Testis (tissue), 2 donors: ENCODE measurements around the gene GUCY1A1.

ENCODE experiments used
- POLR2A ChIP-seq: fragments of 450-650 bp; IDR thresholded peaks from one replicate; pipeline ENCODE4 v1.6.1; 2017; ENCODE audit warnings: antibody characterized with exemption, mild to moderate bottlenecking, moderate library complexity
- TF ChIP-seq, protein P1 (sequence below), 3 experiments: fragments of 450-650 bp in 2 of 3; fragments of 200-600 bp in 1 of 3; sonication (generic) in 1 of 3; IDR thresholded peaks; one replicate each; pipeline ENCODE4 v1.5.1; 2016 to 2019; ENCODE audit warnings: antibody characterized with exemption in 3 of 3, mild to moderate bottlenecking in 2 of 3, moderate library complexity in 1 of 3

DNA sequence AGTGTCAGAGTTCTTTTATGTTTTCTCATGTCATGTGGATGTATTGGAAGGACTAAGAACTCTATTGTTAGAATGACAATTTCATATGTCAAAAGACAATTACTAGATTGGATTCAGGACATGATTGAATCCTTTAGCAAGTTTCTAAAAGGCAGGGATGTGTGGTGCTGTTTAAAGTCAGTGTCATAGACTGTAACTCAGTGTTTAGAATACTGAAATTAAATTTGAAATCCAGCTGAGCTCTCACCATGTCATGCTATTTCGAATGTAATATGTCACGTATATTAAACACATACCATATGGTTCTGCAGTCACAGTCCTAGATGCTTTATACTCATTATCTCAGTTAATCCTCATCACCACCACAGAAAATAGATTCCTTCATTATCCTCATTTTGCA, 100.0 kb downstream of the GUCY1A1 start:
- TF ChIP-seq POLR2A, result no peak
- TF ChIP-seq, protein P1, sequence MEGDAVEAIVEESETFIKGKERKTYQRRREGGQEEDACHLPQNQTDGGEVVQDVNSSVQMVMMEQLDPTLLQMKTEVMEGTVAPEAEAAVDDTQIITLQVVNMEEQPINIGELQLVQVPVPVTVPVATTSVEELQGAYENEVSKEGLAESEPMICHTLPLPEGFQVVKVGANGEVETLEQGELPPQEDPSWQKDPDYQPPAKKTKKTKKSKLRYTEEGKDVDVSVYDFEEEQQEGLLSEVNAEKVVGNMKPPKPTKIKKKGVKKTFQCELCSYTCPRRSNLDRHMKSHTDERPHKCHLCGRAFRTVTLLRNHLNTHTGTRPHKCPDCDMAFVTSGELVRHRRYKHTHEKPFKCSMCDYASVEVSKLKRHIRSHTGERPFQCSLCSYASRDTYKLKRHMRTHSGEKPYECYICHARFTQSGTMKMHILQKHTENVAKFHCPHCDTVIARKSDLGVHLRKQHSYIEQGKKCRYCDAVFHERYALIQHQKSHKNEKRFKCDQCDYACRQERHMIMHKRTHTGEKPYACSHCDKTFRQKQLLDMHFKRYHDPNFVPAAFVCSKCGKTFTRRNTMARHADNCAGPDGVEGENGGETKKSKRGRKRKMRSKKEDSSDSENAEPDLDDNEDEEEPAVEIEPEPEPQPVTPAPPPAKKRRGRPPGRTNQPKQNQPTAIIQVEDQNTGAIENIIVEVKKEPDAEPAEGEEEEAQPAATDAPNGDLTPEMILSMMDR (IDR thresholded peaks at IDR 0.05), result no peak
